Chondrocyte (in vitro differentiated cells): ENCODE data around the gene CNTD1. TPM values are rescaled to one million over a fixed set of nuclear protein-coding genes. Genes with fewer than 3 reads are reported as not detected.
A peak's percentile ranks its signal among the peaks of the same experiment; 100 is the strongest.

Experiments
- DNase-seq: peaks from one replicate; pipeline ENCODE4 v3.0.0; 2021; ENCODE audit warnings: mixed read lengths, low spot score
- H3K27ac Mint-ChIP-seq: one replicate; pipeline ENCODE4 v1.8.0; 2021; ENCODE audit warnings: mild to moderate bottlenecking, moderate library complexity, mixed read lengths; ENCODE audit not compliant: unreplicated experiment
- H3K27me3 Mint-ChIP-seq: 2 replicates; pipeline ENCODE4 v1.8.0; 2021; ENCODE audit warnings: low read depth, mixed read lengths
- H3K36me3 Mint-ChIP-seq: 2 replicates; pipeline ENCODE4 v1.8.0; 2021; ENCODE audit warnings: low read depth, mixed read lengths
- H3K4me1 Mint-ChIP-seq: 2 replicates; pipeline ENCODE4 v1.8.0; 2021; ENCODE audit warnings: low read depth, mild to moderate bottlenecking, mixed read lengths
- H3K4me3 Mint-ChIP-seq: one replicate; pipeline ENCODE4 v1.8.0; 2021; ENCODE audit warnings: mild to moderate bottlenecking, moderate library complexity, mixed read lengths; ENCODE audit not compliant: unreplicated experiment
- H3K9me3 Mint-ChIP-seq: 2 replicates; pipeline ENCODE4 v1.8.0; 2021; ENCODE audit warnings: low read depth, mixed read lengths
- total RNA-seq: library from RNA; stranded (reverse); gene quantifications from 3 replicates; pipeline ENCODE4 v1.2.1, GENCODE V29; 2021
- TF ChIP-seq, protein P1 (sequence below): fragments of 200-600 bp; sonication (generic); IDR thresholded peaks from 2 replicates; pipeline ENCODE4 v1.5.0; 2021; ENCODE audit warnings: antibody characterized with exemption, mild to moderate bottlenecking, moderate library complexity

CNTD1 gene
- total RNA-seq, 1 donor from 2014 or later: not detected

DNA sequence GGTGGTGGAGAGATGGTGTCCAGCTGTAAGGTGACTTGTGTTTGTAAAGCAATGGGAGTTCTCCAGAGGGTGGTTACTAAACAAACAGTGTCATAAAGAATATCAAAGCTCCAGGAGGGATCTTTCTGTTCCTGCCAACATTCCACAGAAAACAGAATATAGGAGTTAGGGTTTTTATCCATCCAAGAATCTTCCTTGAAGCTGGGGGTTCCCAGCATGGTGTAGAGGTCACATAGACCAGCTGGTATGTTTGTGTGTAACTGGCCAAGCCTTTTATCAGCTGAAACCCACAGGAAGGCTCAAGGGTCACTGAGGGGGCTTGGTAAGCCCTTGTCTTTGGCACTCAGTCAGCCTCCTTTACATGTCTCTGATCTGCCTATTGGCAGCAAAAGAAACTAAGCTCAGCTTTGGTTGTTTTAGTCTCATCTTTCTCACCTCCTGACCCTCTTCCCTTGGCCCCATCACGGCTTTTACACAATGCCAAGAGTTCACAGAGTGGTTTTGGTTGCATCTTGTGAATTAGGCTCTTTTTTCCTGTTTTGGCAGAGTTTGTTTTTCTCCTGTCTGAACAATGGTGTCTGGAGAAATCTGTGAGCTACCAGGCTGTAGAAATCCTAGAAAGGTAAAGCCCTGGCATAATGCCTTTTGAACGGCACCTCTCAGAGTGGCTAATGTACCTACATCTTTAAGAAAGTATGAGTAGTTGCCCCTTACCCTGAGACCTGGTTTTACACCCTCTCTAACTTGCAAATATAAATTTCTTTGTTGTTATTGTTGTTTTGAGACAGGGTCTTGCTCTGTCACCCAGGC lies 4.6 kb downstream of the CNTD1 start:
- no peaks in the 10 kb centered on the region for H3K27me3 Mint-ChIP-seq
- H3K4me1 Mint-ChIP-seq: peaks cover 14% of the 10 kb centered on the region
- no peak overlapping the region for H3K27ac Mint-ChIP-seq
- no peak overlapping the region for H3K4me3 Mint-ChIP-seq
- TF ChIP-seq, protein P1, sequence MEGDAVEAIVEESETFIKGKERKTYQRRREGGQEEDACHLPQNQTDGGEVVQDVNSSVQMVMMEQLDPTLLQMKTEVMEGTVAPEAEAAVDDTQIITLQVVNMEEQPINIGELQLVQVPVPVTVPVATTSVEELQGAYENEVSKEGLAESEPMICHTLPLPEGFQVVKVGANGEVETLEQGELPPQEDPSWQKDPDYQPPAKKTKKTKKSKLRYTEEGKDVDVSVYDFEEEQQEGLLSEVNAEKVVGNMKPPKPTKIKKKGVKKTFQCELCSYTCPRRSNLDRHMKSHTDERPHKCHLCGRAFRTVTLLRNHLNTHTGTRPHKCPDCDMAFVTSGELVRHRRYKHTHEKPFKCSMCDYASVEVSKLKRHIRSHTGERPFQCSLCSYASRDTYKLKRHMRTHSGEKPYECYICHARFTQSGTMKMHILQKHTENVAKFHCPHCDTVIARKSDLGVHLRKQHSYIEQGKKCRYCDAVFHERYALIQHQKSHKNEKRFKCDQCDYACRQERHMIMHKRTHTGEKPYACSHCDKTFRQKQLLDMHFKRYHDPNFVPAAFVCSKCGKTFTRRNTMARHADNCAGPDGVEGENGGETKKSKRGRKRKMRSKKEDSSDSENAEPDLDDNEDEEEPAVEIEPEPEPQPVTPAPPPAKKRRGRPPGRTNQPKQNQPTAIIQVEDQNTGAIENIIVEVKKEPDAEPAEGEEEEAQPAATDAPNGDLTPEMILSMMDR: no peak
- H3K9me3 Mint-ChIP-seq: no peaks in the 10 kb centered on the region
- no peak for DNase-seq
- no peaks in the 10 kb centered on the region for H3K36me3 Mint-ChIP-seq

DNA sequence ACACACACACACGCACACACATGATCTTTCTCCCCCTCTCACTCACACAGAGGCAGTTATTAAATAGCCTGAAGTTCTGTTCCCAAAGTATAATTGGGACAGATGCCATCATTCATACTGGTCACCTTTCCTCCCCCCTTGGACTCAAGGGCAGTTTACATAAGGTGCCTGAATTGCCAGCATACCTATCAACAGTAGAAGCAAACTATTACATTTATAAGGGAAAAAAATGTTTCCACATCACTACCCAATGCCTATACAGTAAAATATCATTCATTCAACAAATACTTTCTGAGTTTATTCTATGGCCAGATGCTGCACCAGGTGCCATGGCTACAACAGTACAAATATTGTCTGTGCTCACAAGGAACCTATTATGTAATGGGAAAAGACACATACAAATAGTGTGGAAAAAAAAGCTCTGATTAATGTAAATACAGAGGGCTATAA lies 6.3 kb downstream of the CNTD1 start:
- no peaks in the 10 kb centered on the region for H3K9me3 Mint-ChIP-seq
- TF ChIP-seq, protein P1: no peak
- peaks cover 8% of the 10 kb centered on the region for H3K36me3 Mint-ChIP-seq
- peaks cover 7% of the 10 kb centered on the region for H3K4me1 Mint-ChIP-seq
- no peak for DNase-seq
- no peak overlapping the region for H3K27ac Mint-ChIP-seq
- no peak overlapping the region for H3K4me3 Mint-ChIP-seq
- H3K27me3 Mint-ChIP-seq: no peaks in the 10 kb centered on the region

DNA sequence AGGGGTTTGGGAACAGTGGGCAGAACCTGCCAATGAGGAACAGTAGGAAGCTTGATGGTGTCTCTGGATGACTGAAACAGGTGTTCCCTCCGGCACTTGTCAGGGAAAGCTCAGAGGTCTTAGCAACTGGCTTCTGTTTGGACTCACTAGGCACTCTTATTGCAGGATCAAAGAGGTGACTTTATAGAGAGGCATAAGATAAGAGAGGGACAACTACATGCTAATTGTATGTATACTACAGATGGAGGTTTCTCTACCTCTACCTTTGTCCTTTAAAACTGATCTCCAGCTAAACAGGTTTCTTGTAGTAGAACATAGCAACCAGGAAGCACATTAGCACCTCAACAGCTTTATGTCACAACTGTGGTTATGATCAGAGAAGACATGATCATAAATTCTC lies 7.6 kb downstream of the CNTD1 start:
- TF ChIP-seq, protein P1: no peak
- Mint-ChIP-seq H3K4me1 (peaks cover 7% of the 10 kb centered on the region), H3K36me3 (peaks cover 16% of the 10 kb centered on the region), H3K9me3 (no peaks in the 10 kb centered on the region), H3K27ac (no peak overlapping the region), H3K27me3 (no peaks in the 10 kb centered on the region), H3K4me3 (no peak overlapping the region)
- no peak for DNase-seq

DNA sequence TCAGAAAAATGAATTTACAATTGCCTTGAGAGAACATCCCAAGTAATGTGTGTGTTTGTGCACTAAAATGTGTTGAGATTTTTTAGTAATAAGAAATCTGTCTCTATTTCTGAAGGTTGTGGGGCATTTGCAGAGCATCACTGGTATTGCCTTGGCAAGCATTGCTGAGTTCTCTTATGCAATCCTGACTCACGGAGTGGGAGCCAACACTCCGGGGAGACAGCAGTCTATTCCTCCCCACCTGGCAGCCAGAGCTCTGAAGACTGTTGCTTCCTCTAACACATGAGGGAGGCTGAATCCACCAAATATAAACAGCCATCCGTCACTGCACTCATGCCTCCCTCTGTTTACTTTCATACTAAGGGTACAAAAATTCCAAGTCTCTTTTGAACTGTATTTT lies 10.6 kb downstream of the CNTD1 start:
- TF ChIP-seq, protein P1: no peak
- H3K4me1 Mint-ChIP-seq: no peaks in the 10 kb centered on the region
- H3K27ac Mint-ChIP-seq: no peak overlapping the region

DNA sequence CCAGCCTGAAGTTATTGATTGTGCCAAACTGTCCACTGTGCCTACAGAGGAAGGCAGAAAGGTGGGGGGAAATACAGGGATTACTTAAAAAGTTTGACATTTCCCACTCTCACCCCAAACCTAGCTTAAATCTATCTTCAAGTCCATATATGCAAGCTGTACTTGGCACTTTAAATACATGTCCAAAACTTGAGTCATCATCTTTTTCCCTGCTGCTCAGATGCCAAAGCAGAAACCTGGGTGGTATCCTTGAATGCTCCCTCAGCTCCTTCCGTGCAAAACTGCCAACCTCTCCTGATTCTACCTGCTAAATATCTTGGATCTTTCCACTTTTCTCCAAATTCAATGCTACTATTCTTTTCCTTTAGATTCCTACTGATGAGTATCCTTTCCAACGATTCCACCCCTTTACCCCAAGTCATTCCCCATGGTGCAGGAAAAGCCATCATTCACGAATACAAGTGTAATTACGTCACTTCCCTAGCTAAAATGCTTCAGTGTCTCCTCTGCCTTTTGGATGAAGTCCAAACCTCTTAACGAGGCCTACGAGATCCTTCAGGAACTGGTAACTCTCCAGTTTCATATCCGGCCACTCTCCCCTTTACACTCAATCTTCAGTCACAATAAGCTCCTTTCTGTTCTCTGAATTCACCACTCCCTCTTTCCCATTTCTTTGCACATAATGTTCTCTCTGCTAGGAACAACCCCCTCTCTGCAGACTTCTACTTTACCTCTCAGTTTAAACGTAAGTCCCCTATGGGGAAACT lies 16.2 kb downstream of the CNTD1 start:
- TF ChIP-seq, protein P1: no peak
- peaks cover 7% of the 10 kb centered on the region for H3K4me1 Mint-ChIP-seq
- H3K27ac Mint-ChIP-seq: peak overlapping the region; percentile 10
- H3K4me3 Mint-ChIP-seq: no peak overlapping the region
- H3K27me3 Mint-ChIP-seq: no peaks in the 10 kb centered on the region
- DNase-seq: no peak
- H3K9me3 Mint-ChIP-seq: no peaks in the 10 kb centered on the region
- H3K36me3 Mint-ChIP-seq: peaks cover 45% of the 10 kb centered on the region

More for the DNA sequence above, 10.6 kb downstream of the CNTD1 start:
- Mint-ChIP-seq H3K36me3 (peaks cover 27% of the 10 kb centered on the region), H3K4me3 (no peak overlapping the region), H3K27me3 (no peaks in the 10 kb centered on the region), H3K9me3 (no peaks in the 10 kb centered on the region)
- no peak for DNase-seq
